ENCODE data around the gene DMAC2. TPM values are rescaled to one million over a fixed set of nuclear protein-coding genes. Genes with fewer than 3 reads are reported as not detected.

DMAC2 gene
- total RNA-seq, 1 experiment from 2014 or later = 57.8 TPM

GRCh38 chr19:41408256-41408655, 31.5 kb downstream of the DMAC2 start:
- no peak overlapping the region for H3K4me3 ChIP-seq
- no peaks in the 10 kb centered on the region for H3K9me3 ChIP-seq (replicated peaks)
- H3K4me1 ChIP-seq (replicated peaks) = no peaks in the 10 kb centered on the region
- no peaks in the 10 kb centered on the region for H3K27me3 ChIP-seq (replicated peaks)
- no peak for DNase-seq (ENCODE audit: low read depth in 1 of 2, low spot score in 2 of 2)
- H3K36me3 ChIP-seq = peaks cover 3% of the 10 kb centered on the region; the same call in 1 of the 2 replicates
- no peak overlapping the region for H3K27ac ChIP-seq

- DNase-seq (ENCODE audit: low read depth in 1 of 2, low spot score in 2 of 2) = no peak
- H3K27me3 ChIP-seq (replicated peaks) = no peaks in the 10 kb centered on the region
- H3K36me3 ChIP-seq = no peaks in the 10 kb centered on the region
- H3K4me3 ChIP-seq = no peak overlapping the region
- no peaks in the 10 kb centered on the region for H3K9me3 ChIP-seq (replicated peaks)
- H3K4me1 ChIP-seq (replicated peaks) = no peaks in the 10 kb centered on the region
- no peak overlapping the region for H3K27ac ChIP-seq
Measured at GRCh38 chr19:41407271-41407670, 32.4 kb downstream of the DMAC2 start.

GRCh38 chr19:41405776-41406175, 33.9 kb downstream of the DMAC2 start:
- H3K27ac ChIP-seq = no peak overlapping the region

GRCh38 chr19:41403181-41403970, 36.3 kb downstream of the DMAC2 start:
- Histone ChIP-seq H3K27me3 (replicated peaks) (no peaks in the 10 kb centered on the region), H3K4me1 (replicated peaks) (peaks cover 5% of the 10 kb centered on the region), H3K36me3 (no peaks in the 10 kb centered on the region), H3K9me3 (replicated peaks) (no peaks in the 10 kb centered on the region), H3K4me3 (no peak overlapping the region), H3K27ac (no peak overlapping the region)
- no peak for DNase-seq (ENCODE audit: low read depth in 1 of 2, low spot score in 2 of 2)

More at GRCh38 chr19:41405776-41406175, 33.9 kb downstream of the DMAC2 start:
- no peaks in the 10 kb centered on the region for H3K36me3 ChIP-seq
- H3K27me3 ChIP-seq (replicated peaks) = no peaks in the 10 kb centered on the region
- H3K4me3 ChIP-seq = no peak overlapping the region
- no peaks in the 10 kb centered on the region for H3K4me1 ChIP-seq (replicated peaks)
- DNase-seq (ENCODE audit: low read depth in 1 of 2, low spot score in 2 of 2) = no peak
- H3K9me3 ChIP-seq (replicated peaks) = no peaks in the 10 kb centered on the region

GRCh38 chr19:41402010-41402409, 37.7 kb downstream of the DMAC2 start:
- no peak overlapping the region for H3K4me3 ChIP-seq
- peaks cover 6% of the 10 kb centered on the region for H3K4me1 ChIP-seq (replicated peaks)
- no peaks in the 10 kb centered on the region for H3K36me3 ChIP-seq
- no peak overlapping the region for H3K27ac ChIP-seq
- no peak for DNase-seq (ENCODE audit: low read depth in 1 of 2, low spot score in 2 of 2)
- H3K9me3 ChIP-seq (replicated peaks) = no peaks in the 10 kb centered on the region
- no peaks in the 10 kb centered on the region for H3K27me3 ChIP-seq (replicated peaks)

- DNase-seq (ENCODE audit: low read depth in 1 of 2, low spot score in 2 of 2) = no peak
- Histone ChIP-seq H3K4me3 (no peak overlapping the region), H3K27me3 (replicated peaks) (no peaks in the 10 kb centered on the region), H3K4me1 (replicated peaks) (peaks cover 6% of the 10 kb centered on the region), H3K27ac (no peak overlapping the region), H3K9me3 (replicated peaks) (no peaks in the 10 kb centered on the region), H3K36me3 (no peaks in the 10 kb centered on the region)
Measured at GRCh38 chr19:41401483-41401882, 38.2 kb downstream of the DMAC2 start.

GRCh38 chr19:41399525-41399924, 40.2 kb downstream of the DMAC2 start:
- Histone ChIP-seq H3K4me1 (replicated peaks) (peaks cover 6% of the 10 kb centered on the region), H3K27me3 (replicated peaks) (no peaks in the 10 kb centered on the region)

GRCh38 chr19:41399091-41399490, 40.6 kb downstream of the DMAC2 start:
- Histone ChIP-seq H3K4me1 (replicated peaks) (peaks cover 6% of the 10 kb centered on the region), H3K27ac (no peak overlapping the region), H3K4me3 (no peak overlapping the region; the same call in 1 of the 2 replicates), H3K27me3 (replicated peaks) (no peaks in the 10 kb centered on the region), H3K9me3 (replicated peaks) (no peaks in the 10 kb centered on the region), H3K36me3 (no peaks in the 10 kb centered on the region)
- DNase-seq (ENCODE audit: low read depth in 1 of 2, low spot score in 2 of 2) = no peak

More at GRCh38 chr19:41399525-41399924, 40.2 kb downstream of the DMAC2 start:
- no peaks in the 10 kb centered on the region for H3K36me3 ChIP-seq
- no peak overlapping the region for H3K4me3 ChIP-seq
- DNase-seq (ENCODE audit: low read depth in 1 of 2, low spot score in 2 of 2) = no peak
- H3K27ac ChIP-seq = no peak overlapping the region
- H3K9me3 ChIP-seq (replicated peaks) = no peaks in the 10 kb centered on the region

GRCh38 chr19:41398598-41398997, 41.1 kb downstream of the DMAC2 start:
- DNase-seq (ENCODE audit: low read depth in 1 of 2, low spot score in 2 of 2) = no peak
- peak overlapping the region; percentile 62 for H3K4me3 ChIP-seq
- no peaks in the 10 kb centered on the region for H3K9me3 ChIP-seq (replicated peaks)
- H3K27ac ChIP-seq = no peak overlapping the region
- no peaks in the 10 kb centered on the region for H3K27me3 ChIP-seq (replicated peaks)
- peaks cover 6% of the 10 kb centered on the region for H3K4me1 ChIP-seq (replicated peaks)
- no peaks in the 10 kb centered on the region for H3K36me3 ChIP-seq

- DNase-seq (ENCODE audit: low read depth in 1 of 2, low spot score in 2 of 2) = no peak
- Histone ChIP-seq H3K9me3 (replicated peaks) (no peaks in the 10 kb centered on the region), H3K27ac (peak overlapping the region; percentile 92)
Measured at GRCh38 chr19:41398050-41398418, 41.7 kb downstream of the DMAC2 start.

GRCh38 chr19:41397086-41398049, 42.3 kb downstream of the DMAC2 start, which contains the start of the genes BCKDHA and EXOSC5:
Gene BCKDHA (plus strand): TSS chr19:41397818. CDS start chr19:41397828, 10 bp downstream.
Gene EXOSC5 (minus strand): TSS chr19:41397359. CDS start chr19:41397328, 31 bp downstream.
- peak; percentile 100 for DNase-seq (ENCODE audit: low read depth in 1 of 2, low spot score in 2 of 2)
- Histone ChIP-seq H3K36me3 (no peaks in the 10 kb centered on the region), H3K27me3 (replicated peaks) (no peaks in the 10 kb centered on the region), H3K9me3 (replicated peaks) (no peaks in the 10 kb centered on the region), H3K27ac (peak within 1 kb of the TSS; percentile 92), H3K4me3 (peak within 1 kb of the TSS; percentile 62), H3K4me1 (replicated peaks) (peaks cover 6% of the 10 kb centered on the region)

More at GRCh38 chr19:41398050-41398418, 41.7 kb downstream of the DMAC2 start:
- no peaks in the 10 kb centered on the region for H3K36me3 ChIP-seq
- peak overlapping the region; percentile 62 for H3K4me3 ChIP-seq
- H3K27me3 ChIP-seq (replicated peaks) = no peaks in the 10 kb centered on the region
- peaks cover 6% of the 10 kb centered on the region for H3K4me1 ChIP-seq (replicated peaks)

GRCh38 chr19:41395355-41395754, 44.4 kb downstream of the DMAC2 start:
- Histone ChIP-seq H3K36me3 (peaks cover 17% of the 10 kb centered on the region), H3K4me1 (replicated peaks) (peaks cover 6% of the 10 kb centered on the region), H3K4me3 (no peak overlapping the region), H3K27me3 (replicated peaks) (no peaks in the 10 kb centered on the region), H3K9me3 (replicated peaks) (no peaks in the 10 kb centered on the region), H3K27ac (no peak overlapping the region)
- DNase-seq (ENCODE audit: low read depth in 1 of 2, low spot score in 2 of 2) = no peak

- Histone ChIP-seq H3K9me3 (replicated peaks) (no peaks in the 10 kb centered on the region), H3K36me3 (peaks cover 33% of the 10 kb centered on the region), H3K4me3 (no peak overlapping the region), H3K4me1 (replicated peaks) (no peaks in the 10 kb centered on the region), H3K27me3 (replicated peaks) (no peaks in the 10 kb centered on the region), H3K27ac (no peak overlapping the region)
- no peak for DNase-seq (ENCODE audit: low read depth in 1 of 2, low spot score in 2 of 2)
Measured at GRCh38 chr19:41392775-41393174, 46.9 kb downstream of the DMAC2 start.

Data from SJSA1 (cell line).